ENCODE measurements around the gene TAS1R1.

GRCh38 chr1:6628971-6629479 is 73.9 kb downstream of the TAS1R1 start:
- TF ChIP-seq CTCF (IDR thresholded peaks at IDR 0.05): no peak
- TF ChIP-seq POLR2A (IDR thresholded peaks at IDR 0.05): no peak

All from right lobe of liver (tissue), 4 donors.